ENCODE measurements around the gene IGSF9B.

The IGSF9B gene

DNA sequence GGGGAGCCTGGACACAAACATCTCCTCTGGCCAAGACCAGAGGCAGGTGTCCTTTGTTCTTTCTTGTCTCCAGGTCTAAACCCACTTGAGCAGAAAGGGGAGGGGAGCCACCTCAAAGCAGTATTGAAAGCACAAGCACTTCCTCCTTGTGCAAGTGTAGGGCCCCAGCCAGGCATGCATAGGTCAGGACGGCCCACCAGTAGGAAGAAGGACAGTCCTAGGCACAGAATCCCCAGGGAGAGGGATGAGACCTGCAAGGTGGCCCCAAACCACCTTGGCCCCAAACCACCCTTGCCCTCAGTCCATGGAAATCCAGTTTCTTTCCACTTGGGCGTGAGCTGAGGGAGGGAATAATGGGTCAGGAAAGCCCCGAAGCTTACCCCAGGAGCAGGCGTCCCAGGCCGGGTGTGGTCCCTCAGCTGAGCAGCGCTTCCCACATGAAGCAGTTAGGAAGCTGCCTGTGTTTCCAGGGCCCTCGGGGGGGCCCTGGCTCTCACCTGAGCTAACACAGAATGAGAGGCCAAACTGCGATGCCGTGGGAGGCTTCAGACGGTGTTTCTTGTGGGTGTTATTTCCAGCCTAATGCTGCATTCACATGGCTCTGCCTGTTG lies 20.4 kb upstream of the IGSF9B start:
- no peak for DNase-seq (ENCODE audit: low read depth)
- H3K4me3 ChIP-seq (ENCODE audit: low read depth, low read length): no peak overlapping the region
- TF ChIP-seq, protein P1, sequence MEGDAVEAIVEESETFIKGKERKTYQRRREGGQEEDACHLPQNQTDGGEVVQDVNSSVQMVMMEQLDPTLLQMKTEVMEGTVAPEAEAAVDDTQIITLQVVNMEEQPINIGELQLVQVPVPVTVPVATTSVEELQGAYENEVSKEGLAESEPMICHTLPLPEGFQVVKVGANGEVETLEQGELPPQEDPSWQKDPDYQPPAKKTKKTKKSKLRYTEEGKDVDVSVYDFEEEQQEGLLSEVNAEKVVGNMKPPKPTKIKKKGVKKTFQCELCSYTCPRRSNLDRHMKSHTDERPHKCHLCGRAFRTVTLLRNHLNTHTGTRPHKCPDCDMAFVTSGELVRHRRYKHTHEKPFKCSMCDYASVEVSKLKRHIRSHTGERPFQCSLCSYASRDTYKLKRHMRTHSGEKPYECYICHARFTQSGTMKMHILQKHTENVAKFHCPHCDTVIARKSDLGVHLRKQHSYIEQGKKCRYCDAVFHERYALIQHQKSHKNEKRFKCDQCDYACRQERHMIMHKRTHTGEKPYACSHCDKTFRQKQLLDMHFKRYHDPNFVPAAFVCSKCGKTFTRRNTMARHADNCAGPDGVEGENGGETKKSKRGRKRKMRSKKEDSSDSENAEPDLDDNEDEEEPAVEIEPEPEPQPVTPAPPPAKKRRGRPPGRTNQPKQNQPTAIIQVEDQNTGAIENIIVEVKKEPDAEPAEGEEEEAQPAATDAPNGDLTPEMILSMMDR (IDR thresholded peaks at IDR 0.05; ENCODE audit: control insufficient read depth, extremely low read depth, insufficient read depth): no peak

DNA sequence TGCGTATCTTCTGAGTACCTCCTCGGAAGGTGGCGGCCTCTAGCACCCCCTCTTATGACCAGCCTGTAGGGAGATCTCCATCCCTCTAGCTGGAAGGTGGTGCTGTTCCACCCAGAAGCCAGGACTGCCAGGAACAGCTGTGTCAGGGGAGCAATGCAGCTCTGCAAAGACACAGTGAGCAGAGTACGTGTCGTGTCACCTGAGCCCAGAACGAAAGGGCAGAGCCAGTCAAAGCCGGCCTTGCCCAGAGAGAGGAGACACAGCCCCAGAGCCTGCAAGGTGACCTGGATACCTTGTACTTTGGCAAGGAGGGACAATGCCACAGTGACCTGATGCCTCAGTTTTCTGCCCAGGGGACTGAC lies 18.7 kb upstream of the IGSF9B start:
- no peak for DNase-seq (ENCODE audit: low read depth)
- no peak overlapping the region for H3K4me3 ChIP-seq (ENCODE audit: low read depth, low read length)
- TF ChIP-seq, protein P1 (IDR thresholded peaks at IDR 0.05; ENCODE audit: control insufficient read depth, extremely low read depth, insufficient read depth): no peak

DNA sequence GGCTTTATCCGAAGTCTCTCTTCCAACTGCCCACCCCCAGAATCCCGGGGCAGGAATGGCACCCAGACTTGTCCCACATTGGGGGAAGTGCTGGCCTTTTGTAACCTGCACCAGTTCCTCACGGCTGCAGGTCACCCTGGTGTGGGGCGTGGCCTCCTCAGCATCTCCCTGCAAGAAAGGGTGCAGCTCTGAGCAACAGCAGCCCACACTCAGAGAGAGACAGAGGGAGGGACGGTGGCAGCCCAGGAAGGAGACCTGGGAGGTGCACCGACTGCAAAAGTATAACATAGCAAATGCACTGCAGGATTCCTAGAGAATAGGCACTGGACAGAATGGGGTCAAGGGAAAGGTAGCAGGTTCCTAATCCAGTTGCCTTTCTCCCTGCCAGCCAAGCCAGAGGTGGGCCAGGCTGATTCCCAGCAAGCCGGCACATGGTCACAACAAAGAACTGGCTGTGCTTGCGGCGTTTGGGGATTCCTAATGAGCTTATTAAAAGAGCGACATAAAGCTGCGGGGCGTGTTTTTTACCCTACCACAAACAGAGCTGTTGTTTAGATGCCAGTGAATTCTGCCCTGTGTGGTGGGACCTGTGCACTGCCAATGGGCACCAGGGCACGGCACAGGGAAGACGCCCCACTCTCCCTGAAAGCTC lies 18.2 kb upstream of the IGSF9B start:
- no peak for DNase-seq (ENCODE audit: low read depth)
- TF ChIP-seq, protein P1 (IDR thresholded peaks at IDR 0.05; ENCODE audit: control insufficient read depth, extremely low read depth, insufficient read depth): no peak
- H3K4me3 ChIP-seq (ENCODE audit: low read depth, low read length): no peak overlapping the region

DNA sequence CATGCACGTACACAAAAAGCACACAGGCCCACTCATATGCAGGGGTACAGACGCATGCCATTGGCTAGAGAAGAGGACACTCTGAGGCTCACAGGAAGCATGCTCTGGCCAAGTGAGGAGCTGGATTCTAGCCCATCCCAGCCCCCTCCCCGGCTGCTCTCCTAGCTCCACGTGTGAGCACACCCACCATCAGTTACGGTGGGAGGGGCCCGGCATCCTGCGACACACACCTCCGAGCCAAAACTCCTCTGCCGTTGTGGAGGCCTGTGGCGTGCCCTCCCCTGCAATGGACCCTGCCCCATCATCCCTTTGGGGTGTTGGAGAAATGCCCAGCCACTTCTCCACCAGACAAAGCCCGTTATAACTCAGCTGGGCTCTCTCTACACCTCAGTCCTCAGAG lies 15.1 kb upstream of the IGSF9B start:
- TF ChIP-seq, protein P1 (IDR thresholded peaks at IDR 0.05; ENCODE audit: control insufficient read depth, extremely low read depth, insufficient read depth): no peak
- DNase-seq (ENCODE audit: low read depth): no peak
- H3K4me3 ChIP-seq (ENCODE audit: low read depth, low read length): no peak overlapping the region

DNA sequence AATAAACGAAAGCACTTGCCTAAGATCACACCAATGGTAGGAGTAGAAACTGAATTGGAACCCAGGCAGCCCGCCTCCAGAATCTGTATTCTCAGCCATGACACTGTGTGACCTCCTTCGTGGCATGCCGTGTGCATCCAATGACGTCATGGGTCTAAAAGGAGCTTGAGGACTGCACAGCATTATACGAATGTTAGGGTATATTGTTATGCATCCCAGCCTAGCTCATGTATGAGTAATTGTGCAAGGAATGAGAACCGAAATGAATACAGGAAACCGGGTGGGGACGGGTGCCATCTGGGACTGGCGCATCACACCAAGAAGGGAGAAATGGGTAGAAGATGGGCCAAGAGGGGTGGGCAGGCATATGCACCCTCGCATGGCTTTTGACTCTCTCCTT lies 12.3 kb upstream of the IGSF9B start:
- no peak for DNase-seq (ENCODE audit: low read depth)
- no peak overlapping the region for H3K4me3 ChIP-seq (ENCODE audit: low read depth, low read length)
- TF ChIP-seq, protein P1 (IDR thresholded peaks at IDR 0.05; ENCODE audit: control insufficient read depth, extremely low read depth, insufficient read depth): no peak

DNA sequence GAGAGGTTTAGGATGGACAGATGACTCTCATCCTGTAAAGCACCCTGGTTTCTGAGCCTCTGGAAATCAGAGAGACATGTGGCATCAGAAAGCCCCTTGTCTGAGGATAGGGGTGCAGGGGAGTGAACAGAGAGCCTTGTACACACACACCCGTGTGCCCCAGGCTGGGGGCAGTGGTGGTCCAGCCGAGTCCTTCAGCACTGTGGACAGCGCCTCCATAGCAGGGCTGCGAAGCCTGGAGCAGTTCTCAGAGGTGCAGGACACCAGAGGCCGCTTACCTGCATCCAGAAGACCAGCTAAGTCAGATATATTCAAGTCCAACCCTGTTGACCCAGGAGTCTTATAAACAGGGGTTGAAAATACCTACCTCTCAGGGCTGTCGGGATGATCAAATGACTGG lies 11.5 kb upstream of the IGSF9B start:
- TF ChIP-seq, protein P1 (IDR thresholded peaks at IDR 0.05; ENCODE audit: control insufficient read depth, extremely low read depth, insufficient read depth): no peak
- H3K4me3 ChIP-seq (ENCODE audit: low read depth, low read length): no peak overlapping the region
- no peak for DNase-seq (ENCODE audit: low read depth)
